GM12878 (cell line): ENCODE data around the gene GGPS1.

Experiments
- CEBPZ ChIP-seq: fragments of 150-350 bp; IDR thresholded peaks from 2 replicates; pipeline ENCODE4 v1.6.1; 2016; ENCODE audit warnings: low read depth, low read length
- CTCF ChIP-seq, 3 experiments: IDR thresholded peaks in 2 of 3; conservative IDR thresholded peaks in 1 of 3; 2 replicates each; pipeline ENCODE4 v1.5.1; 2011; ENCODE audit warnings: low read depth in 3 of 3, low read length in 3 of 3, mild to moderate bottlenecking in 3 of 3, control low read depth in 2 of 3, moderate library complexity in 2 of 3, inconsistent platforms in 1 of 3, mixed read lengths in 1 of 3; ENCODE audit not compliant: control insufficient read depth in 2 of 3, insufficient read depth in 1 of 3; ENCODE audit errors: extremely low read depth in 1 of 3
- ELK1 ChIP-seq: IDR thresholded peaks from 2 replicates; pipeline ENCODE4 v1.6.1; 2012; ENCODE audit warnings: low read depth, low read length, improper control_type of control experiment
- EP300 ChIP-seq, 2 experiments: fragments of 150-350 bp in 1 of 2; IDR thresholded peaks; 2 replicates each; pipeline ENCODE4 v1.6.1; 2011 to 2012; ENCODE audit warnings: low read depth in 2 of 2, low read length in 2 of 2, borderline replicate concordance in 1 of 2, improper control_type of control experiment in 1 of 2, inconsistent platforms in 1 of 2; ENCODE audit not compliant: control insufficient read depth in 1 of 2
- EZH2 ChIP-seq: IDR thresholded peaks from 2 replicates; pipeline ENCODE4 v1.6.1; 2012; ENCODE audit warnings: low read depth, mild to moderate bottlenecking, control low read depth, inconsistent platforms, low read length, borderline replicate concordance; ENCODE audit not compliant: control insufficient read depth
- NR2C2 ChIP-seq: IDR thresholded peaks from 2 replicates; pipeline ENCODE4 v1.6.1; 2011; ENCODE audit warnings: borderline replicate concordance, low read depth; ENCODE audit not compliant: control insufficient read depth, insufficient read length
- PAX5 ChIP-seq: IDR thresholded peaks from 2 replicates; pipeline ENCODE4 v1.6.1; 2011; ENCODE audit warnings: low read depth, low read length, borderline replicate concordance
- POLR2A ChIP-seq: IDR thresholded peaks from 2 replicates; pipeline ENCODE4 v1.6.1; 2011; ENCODE audit warnings: low read depth, mild to moderate bottlenecking, low read length
- RCOR1 ChIP-seq: conservative IDR thresholded peaks from 2 replicates; pipeline ENCODE4 v1.6.1; 2012; ENCODE audit warnings: low read depth, low read length, improper control_type of control experiment
- RELB ChIP-seq: fragments of 450-650 bp; IDR thresholded peaks from 2 replicates; pipeline ENCODE4 v1.6.1; 2017; ENCODE audit warnings: low read depth, mild to moderate bottlenecking, moderate library complexity
- SUPT20H ChIP-seq: IDR thresholded peaks from 2 replicates; pipeline ENCODE4 v1.6.1; 2011; ENCODE audit warnings: low read depth, mild to moderate bottlenecking, low read length, moderate library complexity, borderline replicate concordance; ENCODE audit not compliant: control insufficient read depth
- YY1 ChIP-seq: IDR thresholded peaks from 2 replicates; pipeline ENCODE4 v1.6.1; 2011; ENCODE audit warnings: low read depth, mild to moderate bottlenecking, low read length
- ZSCAN29 ChIP-seq: fragments of 450-650 bp; IDR thresholded peaks from 2 replicates; pipeline ENCODE4 v1.6.1; 2017; ENCODE audit warnings: mild to moderate bottlenecking, moderate library complexity

- no peak for TF ChIP-seq RCOR1
- no peak for TF ChIP-seq YY1
- no peak for TF ChIP-seq CTCF (IDR thresholded peaks at IDR 0.05 in 2 of 3, conservative IDR thresholded peaks at IDR 0.05 in 1 of 3; ENCODE audit: control insufficient read depth in 2 of 3, extremely low read depth in 1 of 3, insufficient read depth in 1 of 3, low read depth in 3 of 3, low read length in 3 of 3)
- no peak for TF ChIP-seq EZH2
- TF ChIP-seq CEBPZ = no peak
- TF ChIP-seq PAX5 = no peak
- no peak for TF ChIP-seq ZSCAN29
- TF ChIP-seq NR2C2 = no peak
- TF ChIP-seq ELK1 = no peak
- no peak for TF ChIP-seq POLR2A
- no peak for TF ChIP-seq RELB
- TF ChIP-seq SUPT20H = no peak
- TF ChIP-seq EP300 (IDR thresholded peaks at IDR 0.05; ENCODE audit: borderline replicate concordance in 1 of 2, control insufficient read depth in 1 of 2, low read depth in 2 of 2, low read length in 2 of 2) = no peak
Observed at GRCh38 chr1:235351898-235352297, 23.5 kb downstream of the GGPS1 start.
